Hematopoietic multipotent progenitor cell (in vitro differentiated cells): ENCODE measurements around the gene TEKTIP1. TPM values are rescaled to one million over a fixed set of nuclear protein-coding genes. Genes with fewer than 3 reads are reported as not detected.

Experiments used
- DNase-seq, 3 donors: peaks; one replicate each; pipeline ENCODE4 v3.0.0-alpha.2; 2011 to 2015; ENCODE audit warnings: low read depth in 2 of 3, low spot score in 2 of 3
- total RNA-seq: library from RNA; depleted of rRNA; stranded (reverse); fragments of >200 nt; gene quantifications from one replicate; pipeline ENCODE4 v1.2.3, GENCODE V29; 2012

TEKTIP1 gene
- 0.54 TPM for total RNA-seq

DNA sequence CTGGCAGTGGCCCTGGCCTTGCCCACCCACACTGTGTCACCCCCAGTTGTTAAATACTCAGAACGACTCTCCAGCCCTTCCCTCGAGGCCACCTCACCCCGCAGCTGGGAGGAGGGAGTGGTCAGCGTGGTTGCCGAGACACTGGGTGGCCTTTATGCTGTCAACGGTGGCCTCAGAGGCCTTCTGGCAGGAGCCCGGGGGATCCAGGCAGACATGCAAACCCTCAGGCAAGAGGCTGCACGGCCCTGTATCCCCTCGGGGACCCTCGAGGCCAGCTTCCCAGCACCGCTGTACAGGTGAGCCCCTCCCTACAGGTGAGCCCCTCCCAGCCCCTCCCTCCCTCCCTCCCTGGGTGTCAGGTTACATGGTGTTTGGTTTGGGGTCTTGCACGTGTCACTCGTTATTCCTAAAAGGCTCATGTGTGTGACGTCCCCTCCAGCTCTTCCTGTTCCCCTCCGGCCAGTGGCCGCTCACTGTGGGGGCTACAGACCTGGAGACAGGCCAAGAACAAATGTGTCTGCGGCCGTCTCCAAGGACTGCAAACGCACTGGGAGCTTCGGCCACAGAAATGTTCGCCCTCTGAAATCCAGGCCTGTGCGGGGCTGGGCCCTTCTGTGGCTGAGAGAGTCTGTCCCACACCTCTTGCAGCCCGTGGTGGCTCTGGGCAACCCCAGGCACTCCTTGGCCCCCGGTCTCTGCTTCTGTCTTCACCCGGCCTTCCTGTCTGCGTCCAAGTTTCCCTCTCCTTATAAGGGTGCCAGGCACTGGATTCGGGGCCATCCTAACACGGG, at the start of gene TEKTIP1:
Gene TEKTIP1, plus strand, starts transcription at position 210 of the 791 bp plus-strand sequence. Its CDS starts 4 bp downstream, at position 214.
- no peak for DNase-seq

DNA sequence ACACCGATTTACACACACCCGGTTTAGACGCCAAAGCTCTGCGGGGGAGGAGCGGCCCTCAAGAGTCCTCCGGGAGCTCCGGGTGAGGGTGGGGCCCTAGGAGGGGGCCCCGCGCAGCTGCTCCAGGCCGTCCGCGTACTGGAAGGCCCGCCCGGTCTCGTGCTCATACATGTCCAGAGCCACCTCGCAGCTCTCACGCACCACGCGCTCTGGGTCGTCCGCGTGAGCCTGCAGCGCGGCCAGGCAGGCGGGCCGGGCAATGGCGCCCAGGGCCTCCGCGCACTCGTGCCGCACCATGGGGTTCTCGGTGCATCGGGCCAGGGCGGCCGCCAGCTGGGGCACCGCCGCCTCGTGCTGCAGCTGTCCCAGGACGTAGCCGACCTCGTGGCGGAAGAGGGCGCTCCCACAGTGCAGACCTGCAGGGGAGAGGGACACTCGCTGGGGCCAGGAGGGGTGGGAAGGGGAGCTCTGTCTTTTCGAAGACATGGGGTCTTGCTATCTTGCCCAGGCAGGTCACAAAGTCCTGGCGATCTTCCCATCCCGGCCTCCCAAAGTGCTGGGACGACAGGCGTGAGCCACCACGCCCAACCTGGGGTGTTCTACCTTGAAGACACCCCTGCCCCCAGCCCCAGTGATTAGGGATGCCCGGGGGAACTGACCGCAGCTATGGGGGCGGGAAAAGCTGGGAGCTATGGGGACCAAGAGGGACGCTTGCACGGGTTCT, 47.4 kb upstream of the TEKTIP1 start:
- DNase-seq = no peak

DNA sequence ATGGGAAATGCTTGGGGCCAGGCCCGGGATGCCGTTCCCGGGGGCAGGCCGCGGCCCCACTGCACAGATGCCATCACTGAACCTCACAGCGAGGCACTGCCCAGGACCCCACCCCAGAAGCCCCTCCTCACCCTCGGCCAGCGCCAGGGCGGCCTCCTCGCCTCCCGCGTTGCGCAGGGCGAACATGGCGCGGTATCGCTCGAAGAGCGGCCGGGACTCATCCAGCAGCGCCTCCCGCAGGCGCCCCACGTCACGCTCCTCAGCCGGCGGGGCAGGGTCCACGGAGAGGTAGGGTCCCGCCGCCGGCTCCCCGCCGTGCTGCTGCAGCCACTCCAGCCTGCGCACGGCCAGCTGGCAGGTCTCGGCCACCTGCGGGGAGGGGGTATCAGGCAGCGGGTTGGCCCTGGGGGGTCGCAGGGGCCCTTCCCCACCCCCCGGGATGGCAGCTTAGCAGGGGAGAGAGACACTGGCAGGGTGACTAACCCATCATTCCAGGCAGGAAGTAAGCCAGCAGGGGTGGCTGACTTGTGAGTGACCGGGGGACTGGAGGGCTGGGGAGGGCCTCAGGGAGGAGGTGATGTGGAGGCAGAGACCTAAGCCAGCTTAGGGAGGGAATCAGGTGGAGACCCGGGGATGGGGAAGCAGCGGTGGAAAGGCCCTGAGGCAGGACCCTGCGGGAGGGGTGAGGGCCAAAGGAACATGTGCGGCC, 46.7 kb upstream of the TEKTIP1 start:
- no peak for DNase-seq

DNA sequence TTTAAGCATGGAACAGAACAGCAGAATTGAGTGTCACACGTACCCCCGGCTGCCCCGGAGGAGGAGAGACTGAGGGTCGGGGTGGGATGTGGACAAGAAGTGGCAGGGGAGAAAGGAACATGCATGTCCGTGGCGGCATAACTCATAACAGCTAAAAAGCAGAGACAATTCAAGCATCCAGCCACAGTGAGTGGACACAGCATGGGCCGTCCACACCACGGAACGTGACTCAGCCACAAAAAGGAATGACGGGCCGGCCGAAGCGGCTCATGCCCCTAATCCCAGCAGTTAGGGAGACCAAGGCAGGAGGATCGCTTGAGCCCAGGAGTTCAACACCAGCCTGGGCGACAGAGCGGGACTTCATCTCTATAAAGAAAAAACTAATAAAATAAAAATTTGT, 46.1 kb upstream of the TEKTIP1 start:
- no peak for DNase-seq

DNA sequence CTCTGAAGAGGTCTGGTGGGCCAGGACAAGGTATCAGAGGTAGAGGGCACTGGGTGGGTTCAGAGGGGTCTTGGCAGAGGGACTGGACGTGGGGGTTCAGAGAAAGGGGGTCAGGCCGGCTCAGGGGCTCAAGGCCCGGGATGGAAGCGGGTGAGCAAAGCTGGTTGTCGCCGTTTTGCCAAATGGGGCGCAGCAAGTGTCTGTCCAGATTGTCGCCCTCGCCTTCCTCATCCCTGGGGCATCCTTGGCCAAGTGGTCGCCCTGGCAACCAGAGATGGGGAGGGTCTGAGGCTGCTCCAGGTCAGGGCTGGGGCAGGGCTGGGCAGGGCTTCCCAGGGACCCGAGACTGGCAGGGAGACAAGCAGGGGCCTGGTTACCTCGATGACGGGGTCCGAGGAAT, 45.3 kb upstream of the TEKTIP1 start:
- DNase-seq = no peak

DNA sequence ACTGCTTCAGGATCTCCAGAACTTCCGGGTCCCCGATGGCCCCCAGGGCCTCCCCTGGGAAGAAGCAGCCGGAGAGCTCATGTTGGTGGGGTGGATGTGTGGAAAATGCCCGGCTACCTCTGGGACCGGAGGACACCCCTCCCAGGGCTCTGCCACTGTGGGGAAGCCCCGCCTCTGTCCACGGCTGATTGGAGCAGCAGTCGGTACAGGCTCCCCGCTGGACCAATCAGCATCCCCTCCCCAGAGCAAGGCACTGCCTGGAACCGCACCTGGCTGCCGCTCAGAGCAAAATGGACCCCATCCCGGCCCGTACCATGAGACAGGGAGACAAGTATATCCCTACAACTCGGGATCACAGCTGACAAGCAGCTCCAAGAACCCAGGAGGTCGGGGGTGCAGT, 44.9 kb upstream of the TEKTIP1 start:
- DNase-seq = peak in 1 of 3 donors; percentile 19

DNA sequence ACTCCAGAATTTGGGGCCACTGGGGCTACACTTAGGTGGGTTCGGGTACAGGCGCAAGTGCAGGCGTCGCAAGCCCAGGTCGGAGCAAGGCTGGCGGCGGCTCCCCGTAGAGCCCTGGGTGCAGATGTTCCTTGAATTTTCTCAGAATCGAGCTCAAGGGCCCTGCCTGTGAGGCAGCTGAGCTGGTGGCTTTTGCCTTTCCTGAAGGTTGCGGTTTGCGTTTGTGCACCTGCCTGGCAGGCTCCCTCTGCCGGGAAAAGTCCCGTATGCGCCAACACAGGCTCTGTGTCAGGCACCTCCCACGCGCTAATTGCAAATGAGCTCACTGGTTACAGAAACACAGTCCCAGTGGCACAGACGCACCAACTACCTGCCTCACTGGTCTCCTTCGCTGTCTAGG, 44.4 kb upstream of the TEKTIP1 start:
- no peak for DNase-seq

DNA sequence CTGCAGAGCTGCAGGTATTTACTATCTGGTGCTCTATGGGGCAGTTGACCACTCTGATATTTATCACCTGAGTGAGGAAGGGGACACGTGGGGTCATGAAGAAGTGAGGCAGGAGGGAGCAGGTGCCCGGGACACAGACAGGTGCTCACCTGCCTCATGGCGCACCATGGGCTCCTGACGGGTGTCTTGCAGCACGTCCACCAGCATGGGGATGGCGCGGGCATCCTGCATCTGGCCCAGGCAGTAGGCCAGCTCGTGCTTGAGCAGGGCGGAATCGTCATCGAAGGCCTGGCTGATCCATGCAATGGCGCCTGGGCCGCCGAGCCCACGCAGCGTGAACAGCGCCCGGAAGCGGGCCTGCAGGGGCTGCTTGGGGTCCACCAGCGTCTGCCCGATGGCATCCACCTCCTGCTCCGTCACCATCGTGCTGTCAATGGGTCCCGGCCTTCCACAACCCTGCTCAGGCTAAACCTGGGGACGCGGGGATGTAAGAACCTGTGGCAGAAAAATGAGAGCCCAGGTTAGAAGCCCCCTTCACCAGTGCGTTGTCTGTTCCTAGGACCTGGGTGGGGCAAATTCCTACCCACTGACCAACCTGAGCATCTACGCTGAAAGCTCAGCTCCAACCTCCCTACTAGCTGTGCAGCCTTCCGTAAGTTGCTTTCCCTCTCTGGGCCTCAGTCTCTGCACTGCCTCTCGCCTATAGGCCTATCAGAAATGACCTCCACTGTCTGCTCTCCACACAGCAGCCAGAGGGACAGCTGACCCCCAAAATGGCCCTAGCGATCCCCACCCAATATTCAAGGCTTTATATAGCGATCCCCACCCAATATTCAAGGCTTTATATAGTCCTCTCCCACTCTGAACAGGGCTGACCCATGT, 42.3 kb upstream of the TEKTIP1 start:
- no peak for DNase-seq

DNA sequence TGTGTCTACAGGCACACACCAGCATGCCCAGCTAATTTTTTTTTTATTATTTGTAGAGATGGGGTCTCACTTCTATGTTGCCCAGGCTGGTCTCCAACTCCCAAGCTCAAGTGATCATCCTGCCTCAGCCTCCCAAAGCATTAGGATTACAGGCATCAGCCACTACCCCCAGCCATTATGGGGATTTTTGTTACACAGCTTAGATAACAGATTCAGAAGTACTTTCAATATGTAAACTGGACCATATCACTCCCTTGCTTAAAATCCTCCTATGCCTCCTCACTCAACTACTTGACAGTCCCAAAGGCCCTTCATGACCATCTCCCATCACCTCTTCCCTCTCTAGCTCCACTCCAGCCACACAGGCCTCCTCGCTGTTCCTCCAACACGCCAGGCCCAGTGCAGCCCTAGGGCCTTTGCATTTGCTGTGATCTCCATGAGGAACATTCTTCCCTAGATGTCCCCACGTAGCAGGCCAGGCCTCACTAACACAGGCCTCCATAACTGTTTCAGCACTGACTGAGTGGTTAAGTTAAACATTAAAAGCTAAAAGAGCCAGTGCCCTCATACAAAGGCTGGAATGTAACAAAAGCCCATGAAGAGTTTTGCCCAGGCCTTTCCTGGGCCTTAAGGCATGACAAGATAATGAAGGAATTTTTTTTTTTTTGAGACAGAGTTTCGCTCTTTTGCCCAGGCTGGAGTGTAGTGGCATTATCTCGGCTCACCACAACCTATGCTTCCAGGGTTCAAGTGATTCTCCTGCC, 41.0 kb upstream of the TEKTIP1 start:
- no peak for DNase-seq

DNA sequence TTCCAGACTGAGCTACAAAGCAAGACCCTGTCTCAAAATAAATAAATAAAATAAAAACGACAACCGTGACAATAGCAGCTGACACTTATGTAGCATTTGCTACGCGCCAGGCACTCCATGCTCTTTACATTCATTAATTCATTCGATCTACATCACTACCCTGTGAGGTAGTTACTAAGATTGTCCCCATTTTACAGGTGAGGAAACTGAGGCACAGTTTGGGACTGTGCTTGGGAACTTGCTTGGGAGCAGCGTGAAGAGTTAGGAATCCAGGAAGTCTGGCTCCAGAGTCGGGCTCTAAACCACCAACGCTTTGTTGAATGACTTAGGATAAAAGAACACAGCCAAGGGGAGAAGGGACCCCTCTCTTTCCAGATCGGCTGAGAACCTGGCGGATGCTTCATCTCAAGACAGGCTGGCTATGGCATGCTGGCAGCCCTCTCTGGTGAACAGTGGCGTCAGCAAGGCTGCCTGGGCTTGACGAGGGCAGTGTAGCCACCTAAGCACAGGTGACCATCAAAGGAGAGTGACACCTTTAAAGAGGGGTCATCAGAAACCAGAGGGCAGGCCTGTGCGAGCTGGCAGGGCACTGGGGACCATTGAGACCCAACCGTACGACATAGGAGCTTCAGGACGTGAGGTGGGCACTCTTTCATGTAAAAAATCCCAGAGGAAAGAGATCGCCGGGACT, 39.1 kb upstream of the TEKTIP1 start:
- no peak for DNase-seq

DNA sequence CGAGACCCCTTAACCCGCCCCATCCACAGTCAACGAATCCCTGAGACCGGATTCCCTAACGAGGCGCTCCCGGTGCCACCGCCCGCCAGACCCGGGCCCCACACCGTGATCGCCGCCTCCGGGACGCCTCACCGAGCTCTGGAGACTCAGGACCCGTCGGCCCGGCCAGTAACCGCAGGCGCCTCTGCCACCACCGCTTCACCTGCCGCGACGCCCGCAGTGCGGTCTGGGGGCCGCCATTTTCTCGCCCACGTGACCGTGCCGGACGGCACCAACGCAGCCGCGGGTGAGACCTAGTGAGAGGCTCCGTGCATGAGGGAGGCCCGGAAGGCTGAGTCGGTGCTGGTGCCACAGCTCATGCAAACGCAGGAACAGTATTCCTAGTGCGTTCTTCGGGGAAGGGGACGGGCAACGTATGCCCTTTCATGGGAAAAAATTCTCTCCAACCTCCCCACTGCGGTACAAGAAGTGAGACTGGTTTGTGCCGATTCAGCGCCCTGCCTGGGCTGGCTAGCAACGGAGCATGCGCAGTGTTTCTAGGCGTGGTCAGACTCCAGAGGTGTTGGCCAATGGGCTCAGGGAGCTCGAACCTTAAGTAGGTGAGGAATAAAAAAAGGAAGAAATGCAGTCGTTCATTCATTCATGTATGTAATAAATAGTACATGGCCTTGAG, 38.4 kb upstream of the TEKTIP1 start, which contains the start of gene DOHH:
Gene DOHH, minus strand, starts transcription at position 246 of the 673 bp plus-strand sequence. CDS start 3,860 bp downstream, outside the sequence.
- DNase-seq = peak; percentile 95 to 98 (median 97)

DNA sequence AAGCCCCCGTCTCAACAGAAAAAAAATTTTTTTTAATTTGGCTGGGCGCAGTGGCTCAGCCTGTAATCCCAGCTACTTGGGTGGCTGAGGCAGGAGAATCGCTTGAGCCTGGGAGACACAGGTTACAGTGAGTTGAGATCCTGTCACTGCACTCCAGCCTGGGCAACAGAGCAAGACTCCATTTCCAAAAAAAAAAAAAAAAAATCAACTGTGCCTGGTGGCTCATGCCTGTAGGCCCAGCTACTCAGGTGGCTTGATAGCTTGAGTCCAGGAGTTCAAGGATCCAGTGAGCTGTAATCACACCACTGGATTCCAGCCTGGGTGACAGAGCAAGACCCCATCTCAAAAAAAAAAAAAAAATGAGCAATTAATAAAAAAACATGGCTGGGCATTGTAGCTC, 37.2 kb upstream of the TEKTIP1 start:
- DNase-seq = no peak

DNA sequence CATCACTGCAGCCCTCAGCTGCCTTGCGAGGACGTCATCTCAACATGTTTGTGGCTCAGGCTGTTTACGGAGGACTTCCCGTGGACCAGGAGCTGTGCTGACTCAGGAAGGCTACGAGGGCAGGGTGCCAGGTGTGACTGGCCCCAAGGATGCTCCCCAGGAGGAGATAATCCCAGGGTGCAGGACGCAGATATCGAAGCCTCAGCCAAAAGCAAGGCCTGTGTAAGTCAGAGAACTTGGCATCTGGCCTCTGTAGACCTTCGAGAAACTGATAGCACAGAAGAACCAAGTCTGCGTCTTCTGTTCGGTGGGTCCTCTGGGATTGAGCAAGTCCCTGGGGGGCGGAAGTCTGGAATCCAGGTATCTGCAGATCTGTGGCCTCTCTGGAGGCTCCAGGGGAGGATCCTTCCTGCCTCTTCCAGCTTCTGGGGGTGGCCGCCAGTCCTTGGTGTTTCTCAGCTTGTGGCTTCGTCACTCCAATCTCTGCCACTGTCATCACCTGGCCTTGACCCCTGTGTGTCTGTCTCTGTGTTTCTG, 35.9 kb upstream of the TEKTIP1 start:
- no peak for DNase-seq

DNA sequence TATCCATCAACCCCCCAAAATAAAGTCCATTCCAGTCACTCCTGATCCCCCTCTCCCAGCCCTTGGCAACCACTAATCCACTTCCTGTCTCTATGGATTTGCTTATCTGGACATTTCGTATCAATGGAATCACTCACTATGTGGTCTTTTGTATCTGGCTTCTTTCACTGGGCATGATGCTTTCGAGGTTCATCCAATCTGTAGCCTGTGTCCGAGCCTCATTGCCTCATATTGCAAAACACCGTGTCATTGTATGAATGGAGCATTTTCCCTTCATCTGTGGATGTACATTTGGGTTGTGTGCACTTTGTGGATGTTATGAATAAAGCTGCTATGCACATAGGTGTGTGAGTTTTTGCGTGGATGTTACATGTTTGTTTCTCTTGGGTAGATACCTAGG, 34.2 kb upstream of the TEKTIP1 start:
- no peak for DNase-seq

DNA sequence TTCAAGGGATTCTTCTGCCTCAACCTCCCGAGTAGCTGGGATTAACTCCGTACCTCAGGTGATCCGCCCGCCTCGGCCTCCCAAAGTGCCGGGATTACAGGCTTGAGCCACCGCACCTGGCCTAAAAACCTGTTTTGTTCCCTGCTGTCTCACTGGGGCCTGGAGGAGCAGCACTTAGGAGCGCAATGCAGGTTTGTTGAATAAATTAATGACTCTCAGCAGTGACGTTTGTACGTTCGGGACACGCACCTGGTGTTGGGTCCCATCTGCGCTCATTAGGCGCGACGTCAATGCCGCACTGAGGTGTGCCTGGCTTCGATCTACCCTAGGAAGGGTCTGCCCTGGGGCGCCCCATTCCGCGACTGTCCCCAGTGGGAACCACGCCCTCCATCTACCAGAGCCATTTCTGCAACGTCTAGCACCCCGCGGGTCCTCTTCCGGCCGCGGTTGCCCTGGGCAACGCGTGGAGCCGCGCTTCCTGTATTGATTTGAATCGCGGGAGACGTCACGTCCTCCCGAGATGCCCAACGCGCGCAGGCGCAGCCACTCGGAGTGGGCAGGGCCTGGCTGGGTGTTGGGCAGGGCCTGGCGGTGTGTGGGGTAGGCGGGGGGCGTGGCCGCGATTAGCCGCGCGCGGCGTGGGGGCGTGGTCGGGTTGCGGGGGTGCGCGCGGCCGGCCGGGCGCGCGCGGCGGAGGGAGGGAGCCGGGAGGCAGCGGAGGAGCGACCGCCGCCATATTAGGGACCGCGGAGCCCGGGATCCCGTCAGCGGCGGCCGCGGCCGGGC, 33.2 kb upstream of the TEKTIP1 start, which contains the start of gene FZR1:
Gene FZR1, plus strand, starts transcription at position 714 of the 786 bp plus-strand sequence. CDS start 16,679 bp downstream, outside the sequence.
- DNase-seq = peak; percentile 99

DNA sequence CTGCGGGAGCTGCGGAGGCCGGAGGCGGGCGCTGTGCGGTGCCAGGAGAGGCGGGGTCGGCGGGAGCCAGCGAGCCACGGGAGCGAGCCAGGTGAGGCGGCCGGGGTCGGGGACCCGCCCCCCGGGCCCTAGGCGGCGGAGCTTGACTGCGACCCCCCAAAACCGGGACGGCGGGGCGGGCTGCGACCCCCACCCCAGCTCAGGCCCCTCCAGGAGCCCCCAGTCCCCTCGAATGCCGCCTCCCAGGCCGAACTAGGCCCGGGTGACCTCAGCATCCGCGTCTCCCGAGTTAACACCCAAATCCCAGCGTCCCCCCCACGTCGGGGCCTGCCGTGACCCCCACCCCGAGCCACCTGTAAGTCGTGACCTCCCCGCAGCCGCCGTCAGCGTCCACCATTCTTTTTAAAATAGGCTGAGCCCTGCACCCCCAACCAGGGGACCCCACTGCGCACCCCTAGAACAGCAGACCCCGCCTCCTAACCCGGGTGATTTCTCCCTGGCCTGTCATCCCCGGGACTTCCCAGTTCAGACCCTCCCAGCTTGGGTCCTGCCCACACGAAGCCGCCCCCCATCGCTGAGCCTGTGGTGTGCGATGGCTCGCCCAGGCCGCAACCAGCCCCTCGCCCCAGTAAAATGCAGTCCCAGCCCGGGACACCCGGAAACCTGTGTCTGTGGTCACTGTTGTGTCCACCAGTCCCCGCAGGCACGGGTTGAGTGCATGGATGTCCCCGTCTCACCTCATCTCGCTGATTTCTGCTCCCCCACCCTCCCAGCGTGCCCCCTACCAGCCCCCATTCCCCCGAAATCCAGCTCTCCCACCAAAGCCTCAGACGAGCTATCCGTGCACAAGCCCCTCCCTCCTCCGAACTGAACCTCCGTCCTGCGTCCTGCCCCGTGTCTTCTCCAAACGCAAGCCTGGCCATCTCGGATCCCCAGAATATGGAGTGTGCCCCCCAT, 32.3 kb upstream of the TEKTIP1 start:
- DNase-seq = peak in 2 of 3 donors; percentile 45 to 55
